Naive thymus-derived CD4-positive, alpha-beta T cell (primary cell): ENCODE measurements around the gene SPTLC2. TPM values are rescaled to one million over a fixed set of nuclear protein-coding genes. Genes with fewer than 3 reads are reported as not detected.

Source experiments
- ATAC-seq: fragments of 150-1000 bp; cut with Tn5 transposase; 2 replicates; pipeline ENCODE4 v1.10.0; 2021; ENCODE audit warnings: mild to moderate bottlenecking, moderate library complexity
- CTCF ChIA-PET: fragments of 350-600 bp; sonication (Branson Sonifier 250); formaldehyde crosslinking; loops from one replicate; lab custom pipeline; 2021; ENCODE audit warnings: antibody characterized with exemption; lab: Charles Lee
- POLR2A ChIA-PET: fragments of 350-600 bp; sonication (Branson Sonifier 250); formaldehyde crosslinking; loops from one replicate; lab custom pipeline; 2021; ENCODE audit warnings: antibody characterized with exemption, inconsistent platforms; lab: Charles Lee
- DNase-seq, 9 donors: peaks; one replicate each; pipeline versions ENCODE4 v3.0.0 to v3.0.0-alpha.2; 2020 to 2022; ENCODE audit warnings: mixed read lengths in 1 of 9
- H3K27ac ChIP-seq: one replicate; pipeline ENCODE4 v1.7.0; 2013; ENCODE audit warnings: mild to moderate bottlenecking, low read depth, low read length, moderate library complexity
- H3K27me3 ChIP-seq, 2 donors: one replicate each; pipeline ENCODE4 v1.7.0; 2013; ENCODE audit warnings: low read length in 2 of 2, mild to moderate bottlenecking in 2 of 2, moderate library complexity in 2 of 2; ENCODE audit not compliant: control insufficient read depth in 2 of 2, insufficient read depth in 2 of 2
- H3K36me3 ChIP-seq, 3 experiments: 1 replicate in 2 of 3; 2 replicates in 1 of 3; pipeline ENCODE4 v1.7.0; 2013; ENCODE audit warnings: low read length in 3 of 3, mild to moderate bottlenecking in 3 of 3, moderate library complexity in 1 of 3; ENCODE audit not compliant: insufficient read depth in 3 of 3, control insufficient read depth in 2 of 3
- H3K4me1 ChIP-seq, 2 donors: one replicate each; pipeline ENCODE4 v1.7.0; 2013; ENCODE audit warnings: low read length in 2 of 2, mild to moderate bottlenecking in 2 of 2, moderate library complexity in 1 of 2; ENCODE audit not compliant: control insufficient read depth in 2 of 2, insufficient read depth in 2 of 2
- H3K4me3 ChIP-seq: 2 replicates; pipeline ENCODE4 v1.7.0; 2013; ENCODE audit warnings: mild to moderate bottlenecking, low read length
- H3K9me3 ChIP-seq, 3 experiments: 1 replicate in 2 of 3; 2 replicates in 1 of 3; pipeline ENCODE4 v1.7.0; 2013; ENCODE audit warnings: low read length in 3 of 3; ENCODE audit not compliant: control insufficient read depth in 2 of 3
- H3K27ac Mint-ChIP-seq, 9 donors: one replicate each; pipeline ENCODE4 v1.8.0; 2020 to 2022; ENCODE audit warnings: mixed read lengths in 9 of 9, mild to moderate bottlenecking in 8 of 9, moderate library complexity in 5 of 9, inconsistent platforms in 2 of 9
- H3K27me3 Mint-ChIP-seq, 5 donors: one replicate each; pipeline ENCODE4 v1.8.0; 2021 to 2022; ENCODE audit warnings: mixed read lengths in 5 of 5, mild to moderate bottlenecking in 1 of 5
- H3K36me3 Mint-ChIP-seq, 5 donors: one replicate each; pipeline ENCODE4 v1.8.0; 2020 to 2022; ENCODE audit warnings: mixed read lengths in 5 of 5, mild to moderate bottlenecking in 3 of 5, inconsistent platforms in 1 of 5
- H3K4me1 Mint-ChIP-seq, 7 donors: one replicate each; pipeline ENCODE4 v1.8.0; 2020 to 2022; ENCODE audit warnings: mixed read lengths in 7 of 7, mild to moderate bottlenecking in 3 of 7, inconsistent platforms in 1 of 7
- H3K4me3 Mint-ChIP-seq, 10 donors: one replicate each; pipeline ENCODE4 v1.8.0; 2020 to 2022; ENCODE audit warnings: mild to moderate bottlenecking in 10 of 10, mixed read lengths in 10 of 10, moderate library complexity in 6 of 10, inconsistent platforms in 2 of 10
- H3K9me3 Mint-ChIP-seq, 11 donors: one replicate each; pipeline ENCODE4 v1.8.0; 2020 to 2022; ENCODE audit warnings: mixed read lengths in 11 of 11, mild to moderate bottlenecking in 4 of 11, inconsistent platforms in 1 of 11, moderate library complexity in 1 of 11
- intact Hi-C, 2 donors: fragments of 100-400 bp; cut with micrococcal nuclease; formaldehyde crosslinking; loops; one replicate each; pipeline ENCODE4 v1.15.1; 2023
- polyA plus RNA-seq, 2 donors: library from polyadenylated mRNA; unstranded; fragments of 300-500 nt; fragmentation: Illumina TruSeq; gene quantifications; one replicate each; pipeline ENCODE4 v1.2.3, GENCODE V29; 2021
- total RNA-seq, 6 experiments: library from RNA in 5 of 6; stranded (reverse) in 5 of 6; gene quantifications; 1 replicate in 5 of 6; 2 replicates in 1 of 6; pipeline ENCODE4 v1.2.3 and lab custom pipeline; 2021 to 2026

Gene SPTLC2
- total and polyA plus RNA-seq, 7 experiments from 2014 or later: 11.6 to 58.1 (median 24.7) TPM

GRCh38 chr14:77507762-77508161 is 108.7 kb downstream of the SPTLC2 start:
- Histone ChIP-seq H3K4me1 (no peaks in the 10 kb centered on the region), H3K9me3 (peaks cover 0 to 4% (median 0%) of the 10 kb centered on the region in 3 experiments), H3K27me3 (no peaks in the 10 kb centered on the region), H3K36me3 (peaks cover 5 to 24% (median 8%) of the 10 kb centered on the region in 3 experiments), H3K4me3 (no peak overlapping the region), H3K27ac (no peak overlapping the region)
- ChIA-PET POLR2A (no interaction called here), CTCF (no interaction called here)
- H3K36me3 Mint-ChIP-seq: peaks cover 21 to 58% (median 56%) of the 10 kb centered on the region in 5 donors
- ATAC-seq (no peak), DNase-seq (no peak)
- intact Hi-C loops: no loop called here
- no peaks in the 10 kb centered on the region for H3K27me3 Mint-ChIP-seq
- no peaks in the 10 kb centered on the region for H3K4me1 Mint-ChIP-seq
- H3K4me3 Mint-ChIP-seq: no peak overlapping the region
- H3K9me3 Mint-ChIP-seq: peaks cover 2 to 28% (median 6%) of the 10 kb centered on the region in 11 donors
- H3K27ac Mint-ChIP-seq: no peak overlapping the region

GRCh38 chr14:77505031-77505430 is 111.4 kb downstream of the SPTLC2 start:
- Histone ChIP-seq H3K4me3 (no peak overlapping the region), H3K9me3 (peaks cover 0 to 4% (median 0%) of the 10 kb centered on the region in 3 experiments), H3K27me3 (no peaks in the 10 kb centered on the region), H3K27ac (no peak overlapping the region), H3K4me1 (no peaks in the 10 kb centered on the region), H3K36me3 (peaks cover 0 to 5% (median 0%) of the 10 kb centered on the region in 3 experiments)
- Mint-ChIP-seq H3K27me3 (peaks cover 5 to 11% (median 6%) of the 10 kb centered on the region in 5 donors), H3K4me3 (no peak overlapping the region), H3K36me3 (peaks cover 10 to 39% (median 32%) of the 10 kb centered on the region in 5 donors), H3K9me3 (peaks cover 2 to 28% (median 6%) of the 10 kb centered on the region in 11 donors), H3K27ac (no peak overlapping the region), H3K4me1 (peaks cover 0 to 3% (median 0%) of the 10 kb centered on the region in 7 donors)
- ATAC-seq (no peak), DNase-seq (no peak)
- ChIA-PET POLR2A (no interaction called here), CTCF (no interaction called here)
- intact Hi-C loops: no loop called here

DNA sequence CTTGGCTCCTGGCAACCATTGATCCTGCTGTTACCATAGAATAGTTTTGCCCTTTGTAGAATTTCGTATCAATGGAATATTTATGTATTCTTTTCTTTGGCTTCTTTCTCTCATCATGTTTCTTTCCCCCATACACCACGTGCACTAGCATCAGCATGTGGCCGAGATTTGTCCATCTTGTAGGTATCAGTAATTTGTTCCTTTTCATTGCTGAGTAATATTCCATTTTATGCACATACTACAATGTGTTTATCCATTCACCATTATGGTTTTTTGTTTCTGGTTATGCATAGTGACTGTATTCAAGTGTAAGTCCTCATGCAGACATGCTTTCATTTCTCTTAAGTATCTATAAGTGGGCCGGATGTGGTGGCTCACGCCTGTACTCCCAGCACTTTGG is 113.3 kb downstream of the SPTLC2 start:
- H3K27me3 Mint-ChIP-seq: peaks cover 15 to 21% (median 17%) of the 10 kb centered on the region in 5 donors
- CTCF ChIA-PET: no interaction called here
- ATAC-seq: no peak

DNA sequence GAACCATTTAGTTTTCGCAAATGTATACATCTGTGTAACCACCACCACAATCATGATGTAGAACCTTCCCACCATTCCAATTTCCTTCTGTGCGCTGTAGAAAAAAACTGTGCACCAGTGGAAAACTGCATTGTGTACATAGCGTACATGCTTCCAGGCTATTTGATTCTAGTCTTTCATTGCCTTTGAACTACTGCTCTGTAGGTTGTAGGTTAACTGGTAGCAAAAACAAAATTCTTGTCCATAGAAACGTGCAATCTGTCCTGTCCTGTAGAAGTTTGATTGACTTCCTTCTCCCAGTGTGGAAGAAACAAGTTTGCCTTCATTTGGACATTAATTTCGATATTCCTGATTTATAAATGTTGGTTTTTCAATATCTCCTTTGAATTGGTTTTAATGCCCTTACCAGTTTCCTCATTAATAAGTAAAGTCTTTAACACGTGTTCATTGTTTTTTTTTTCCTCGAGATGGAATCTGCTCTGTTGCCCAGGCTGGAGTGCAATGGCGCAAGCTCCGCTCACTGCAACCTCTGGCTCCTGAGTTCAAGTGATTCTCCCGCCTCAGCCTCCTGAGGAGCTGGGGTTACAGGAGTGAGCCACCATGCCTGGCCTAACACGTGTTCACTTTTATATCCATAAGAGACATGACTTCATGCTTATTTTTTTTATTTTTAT is 114.2 kb downstream of the SPTLC2 start:
- Mint-ChIP-seq H3K9me3 (peaks cover 3 to 28% (median 6%) of the 10 kb centered on the region in 11 donors), H3K4me3 (no peak overlapping the region), H3K27me3 (peaks cover 20 to 30% (median 25%) of the 10 kb centered on the region in 5 donors), H3K36me3 (peaks cover 4 to 20% (median 14%) of the 10 kb centered on the region in 5 donors), H3K27ac (no peak overlapping the region), H3K4me1 (peaks cover 0 to 8% (median 5%) of the 10 kb centered on the region in 7 donors)
- intact Hi-C loops: no loop called here
- CTCF ChIA-PET: interaction anchor here (0.7 to 1.2 kb wide), 2 partner anchors 20 to 180 kb away, joined by 3 to 4 read pairs; no protein-coding TSS in a partner anchor
- ATAC-seq (no peak), DNase-seq (no peak)
- no peak overlapping the region for H3K27ac ChIP-seq
- peaks cover 0 to 6% of the 10 kb centered on the region in 2 donors for H3K4me1 ChIP-seq
- H3K36me3 ChIP-seq: no peaks in the 10 kb centered on the region
- H3K4me3 ChIP-seq: no peak overlapping the region
- POLR2A ChIA-PET: no interaction called here
- H3K9me3 ChIP-seq: peaks cover 0 to 4% (median 0%) of the 10 kb centered on the region in 3 experiments
- peaks cover 0 to 6% of the 10 kb centered on the region in 2 donors for H3K27me3 ChIP-seq

More for the DNA sequence above, 113.3 kb downstream of the SPTLC2 start:
- H3K9me3 ChIP-seq: peaks cover 0 to 4% (median 0%) of the 10 kb centered on the region in 3 experiments
- POLR2A ChIA-PET: no interaction called here
- no peak overlapping the region for H3K27ac ChIP-seq
- H3K36me3 ChIP-seq: no peaks in the 10 kb centered on the region
- peaks cover 7 to 26% (median 16%) of the 10 kb centered on the region in 5 donors for H3K36me3 Mint-ChIP-seq
- peaks cover 0 to 2% of the 10 kb centered on the region in 2 donors for H3K27me3 ChIP-seq
- no peak for DNase-seq
- no peak overlapping the region for H3K4me3 ChIP-seq
- no peak overlapping the region for H3K27ac Mint-ChIP-seq
- peaks cover 0 to 1% of the 10 kb centered on the region in 2 donors for H3K4me1 ChIP-seq
- peaks cover 0 to 3% (median under 1%) of the 10 kb centered on the region in 7 donors for H3K4me1 Mint-ChIP-seq
- intact Hi-C loops: no loop called here
- H3K4me3 Mint-ChIP-seq: no peak overlapping the region
- H3K9me3 Mint-ChIP-seq: peaks cover 2 to 28% (median 6%) of the 10 kb centered on the region in 11 donors

GRCh38 chr14:77498984-77499527 is 117.4 kb downstream of the SPTLC2 start:
- H3K27me3 Mint-ChIP-seq: peaks cover 34 to 46% (median 38%) of the 10 kb centered on the region in 5 donors
- POLR2A ChIA-PET: no interaction called here
- no peak for ATAC-seq
- Histone ChIP-seq H3K4me3 (no peak overlapping the region), H3K27ac (no peak overlapping the region), H3K9me3 (peaks cover 0 to 1% (median 0%) of the 10 kb centered on the region in 3 experiments), H3K36me3 (no peaks in the 10 kb centered on the region), H3K4me1 (peaks cover 0 to 6% of the 10 kb centered on the region in 2 donors), H3K27me3 (peaks cover 0 to 6% of the 10 kb centered on the region in 2 donors)
- H3K4me1 Mint-ChIP-seq: peaks cover 0 to 8% (median 5%) of the 10 kb centered on the region in 7 donors
- peaks cover 0 to 9% (median 5%) of the 10 kb centered on the region in 5 donors for H3K36me3 Mint-ChIP-seq
- peak overlapping the region in 9 of 10 donors; percentile 25 to 80 (median 55) for H3K4me3 Mint-ChIP-seq
- no peak for DNase-seq
- CTCF ChIA-PET: no interaction called here
- intact Hi-C loops: no loop called here
- H3K27ac Mint-ChIP-seq: no peak overlapping the region
- H3K9me3 Mint-ChIP-seq: peaks cover 3 to 13% (median 5%) of the 10 kb centered on the region in 11 donors

DNA sequence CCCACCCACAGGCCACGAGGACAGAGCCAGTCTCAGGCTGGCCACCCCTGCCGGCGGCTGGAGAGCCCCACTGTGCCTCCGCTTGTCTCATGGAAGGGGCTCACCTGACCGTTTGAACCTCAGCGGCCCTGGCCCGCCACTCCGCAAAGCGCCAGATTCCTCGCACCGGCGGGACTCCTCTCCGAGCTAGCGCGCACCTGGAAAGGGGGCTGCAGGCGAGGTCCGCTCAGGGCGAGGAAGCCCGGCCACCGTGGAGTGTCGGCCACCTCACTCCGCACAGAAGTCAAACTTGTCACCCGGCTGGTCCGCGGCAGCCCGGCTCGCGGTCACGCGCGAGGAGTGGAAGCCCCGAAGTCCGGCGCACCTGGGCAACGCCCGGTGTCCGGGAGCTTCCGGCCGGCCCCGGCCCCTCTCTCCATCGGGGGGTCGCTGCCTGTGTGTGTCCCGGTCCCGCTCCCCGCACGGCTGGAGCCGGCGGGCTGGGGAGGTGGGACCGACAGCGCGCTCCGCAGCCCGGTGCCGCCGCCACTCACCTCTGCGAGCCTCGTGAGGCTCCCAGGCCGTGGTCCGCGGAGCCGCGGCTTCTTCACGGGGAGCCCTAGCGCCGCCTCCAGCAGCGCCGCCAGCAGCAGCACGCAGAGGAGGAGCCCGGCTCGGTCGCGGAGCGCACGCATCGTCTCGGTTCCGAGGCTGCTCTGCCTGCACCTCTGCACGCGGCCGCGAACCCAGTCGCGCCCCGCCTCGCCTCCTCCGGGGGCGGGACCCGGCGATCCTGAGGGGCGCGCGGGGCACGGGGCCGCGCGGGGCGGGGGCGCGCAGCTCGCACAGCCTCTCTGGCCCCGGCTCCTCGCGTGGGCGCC is 118.1 kb downstream of the SPTLC2 start, which contains the start of gene ISM2:
TSS of gene ISM2 (minus strand) at position 697 of the 860 bp plus-strand sequence. CDS start at position 674, 23 bp downstream.
- intact Hi-C loops: no loop called here
- peaks cover 0 to 6% of the 10 kb centered on the region in 2 donors for H3K4me1 ChIP-seq
- Mint-ChIP-seq H3K4me3 (peak within 1 kb of the TSS; percentile 67 to 83 (median 75)), H3K36me3 (peaks cover 0 to 9% (median 4%) of the 10 kb centered on the region in 5 donors), H3K4me1 (peaks cover 0 to 8% (median 5%) of the 10 kb centered on the region in 7 donors), H3K27me3 (peaks cover 34 to 46% (median 38%) of the 10 kb centered on the region in 5 donors), H3K27ac (no peak within 1 kb of the TSS), H3K9me3 (peaks cover 3 to 6% (median 4%) of the 10 kb centered on the region in 11 donors)
- H3K27ac ChIP-seq: no peak within 1 kb of the TSS
- CTCF ChIA-PET: no interaction called here
- DNase-seq (peak in 8 of 9 donors; percentile 14 to 54 (median 20)), ATAC-seq (peak; percentile 83)
- no peaks in the 10 kb centered on the region for H3K36me3 ChIP-seq
- H3K9me3 ChIP-seq: no peaks in the 10 kb centered on the region
- peaks cover 0 to 6% of the 10 kb centered on the region in 2 donors for H3K27me3 ChIP-seq
- POLR2A ChIA-PET: no interaction called here
- H3K4me3 ChIP-seq: no peak within 1 kb of the TSS
